HepG2 (cell line): Measurements from ENCODE around the gene SPACDR. TPM values are rescaled to one million over a fixed set of nuclear protein-coding genes. Genes with fewer than 3 reads are reported as not detected.

Experiments used
- AGO2 ChIP-seq: fragments of 200-400 bp; formaldehyde crosslinking; optimal IDR thresholded peaks from 2 replicates; pipeline ENCODE3; 2017; ENCODE audit warnings: mild to moderate bottlenecking, low read depth, low read length, moderate library complexity
- ATF7-NPFF ChIP-seq: sonication (generic); formaldehyde crosslinking; IDR thresholded peaks from 2 replicates; pipeline ENCODE4 v1.8.1; 2023; ENCODE audit warnings: mild to moderate bottlenecking, low read depth, missing genetic modification reagents, moderate library complexity
- FOSL2 ChIP-seq: sonication (generic); formaldehyde crosslinking; IDR thresholded peaks from 2 replicates; pipeline ENCODE4 v1.4.0; 2020; ENCODE audit warnings: missing genetic modification reagents
- GLI4 ChIP-seq: sonication (generic); formaldehyde crosslinking; IDR thresholded peaks from 2 replicates; pipeline ENCODE4 v1.5.1; 2020; ENCODE audit warnings: missing genetic modification reagents, mild to moderate bottlenecking, moderate library complexity, borderline replicate concordance
- HIVEP1 ChIP-seq: sonication (generic); formaldehyde crosslinking; IDR thresholded peaks from 2 replicates; pipeline ENCODE4 v1.4.0; 2020; ENCODE audit warnings: mild to moderate bottlenecking, missing genetic modification reagents
- JUND ChIP-seq: sonication (generic); formaldehyde crosslinking; IDR thresholded peaks from 2 replicates; pipeline ENCODE4 v1.8.0; 2022; ENCODE audit warnings: mild to moderate bottlenecking, missing genetic modification reagents
- MEIS1 ChIP-seq: sonication (generic); formaldehyde crosslinking; IDR thresholded peaks from 2 replicates; pipeline ENCODE4 v1.9.0; 2021; ENCODE audit warnings: mild to moderate bottlenecking, missing genetic modification reagents, moderate library complexity, borderline replicate concordance
- NBN ChIP-seq: fragments of 450-650 bp; conservative IDR thresholded peaks from 2 replicates; pipeline ENCODE4 v1.6.1; 2017
- PHF8 ChIP-seq: sonication (generic); formaldehyde crosslinking; IDR thresholded peaks from 2 replicates; pipeline ENCODE4 v1.5.0; 2020; ENCODE audit warnings: missing genetic modification reagents
- POLR2AphosphoS5 ChIP-seq: IDR thresholded peaks from 2 replicates; pipeline ENCODE4 v1.6.1; 2012; ENCODE audit warnings: low read depth, low read length
- SIN3A ChIP-seq: IDR thresholded peaks from 2 replicates; pipeline ENCODE4 v1.6.1; 2011; ENCODE audit warnings: low read depth, mild to moderate bottlenecking, control low read depth, low read length, borderline replicate concordance
- SNAI1 ChIP-seq: sonication (generic); formaldehyde crosslinking; IDR thresholded peaks from 2 replicates; pipeline ENCODE4 v1.5.0; 2020; ENCODE audit warnings: mild to moderate bottlenecking, missing genetic modification reagents, borderline replicate concordance
- TCF7L2 ChIP-seq: IDR thresholded peaks from 2 replicates; pipeline ENCODE4 v1.6.1; 2011; ENCODE audit warnings: mild to moderate bottlenecking, low read depth, low read length, moderate library complexity
- TSC22D2 ChIP-seq: sonication (generic); formaldehyde crosslinking; IDR thresholded peaks from 2 replicates; pipeline ENCODE4 v1.5.1; 2020; ENCODE audit warnings: missing genetic modification reagents, mild to moderate bottlenecking, borderline replicate concordance
- XBP1 ChIP-seq: sonication (generic); formaldehyde crosslinking; IDR thresholded peaks from 2 replicates; pipeline ENCODE4 v1.5.0; 2020; ENCODE audit warnings: missing genetic modification reagents
- ZC3H4 ChIP-seq: sonication (generic); formaldehyde crosslinking; IDR thresholded peaks from 2 replicates; pipeline ENCODE4 v1.4.0; 2020; ENCODE audit warnings: missing genetic modification reagents, borderline replicate concordance
- ZFP36L1 ChIP-seq: sonication (generic); formaldehyde crosslinking; IDR thresholded peaks from 2 replicates; pipeline ENCODE4 v1.8.0; 2022; ENCODE audit warnings: mild to moderate bottlenecking, missing genetic modification reagents, moderate library complexity
- ZMAT3 ChIP-seq: sonication (generic); formaldehyde crosslinking; conservative IDR thresholded peaks from 2 replicates; pipeline ENCODE4 v1.7.0; 2021; ENCODE audit warnings: missing genetic modification reagents
- ZMYM4 ChIP-seq: sonication (generic); formaldehyde crosslinking; IDR thresholded peaks from 2 replicates; pipeline ENCODE4 v1.8.1; 2023; ENCODE audit warnings: mild to moderate bottlenecking, missing genetic modification reagents
- ZNF160 ChIP-seq: sonication (generic); formaldehyde crosslinking; IDR thresholded peaks from 2 replicates; pipeline ENCODE4 v1.8.0; 2022; ENCODE audit warnings: mild to moderate bottlenecking, inconsistent platforms, missing genetic modification reagents
- ZNF256 ChIP-seq: sonication (generic); formaldehyde crosslinking; conservative IDR thresholded peaks from 2 replicates; pipeline ENCODE4 v1.4.0; 2020; ENCODE audit warnings: missing genetic modification reagents
- ZNF431 ChIP-seq: sonication (generic); formaldehyde crosslinking; IDR thresholded peaks from 2 replicates; pipeline ENCODE4 v1.9.0; 2022; ENCODE audit warnings: missing genetic modification reagents, low read depth, mild to moderate bottlenecking, borderline replicate concordance
- ZNF790 ChIP-seq: sonication (generic); formaldehyde crosslinking; IDR thresholded peaks from 2 replicates; pipeline ENCODE4 v1.8.0; 2022; ENCODE audit warnings: missing genetic modification reagents, mild to moderate bottlenecking, borderline replicate concordance
- polyA plus RNA-seq, 8 experiments: library from polyadenylated mRNA; depleted of rRNA in 3 of 8; stranded (reverse) in 7 of 8; unstranded in 1 of 8; fragments of >200 nt; fragmentation: Illumina TruSeq in 4 of 8; extraction: Trizol in 4 of 8; gene quantifications; 2 replicates each; pipeline versions ENCODE4 v1.2.1 to v1.2.3, GENCODE V29; 2011 to 2016; ENCODE audit warnings: low read depth in 4 of 8, missing spikeins in 1 of 8, mixed read lengths in 1 of 8; ENCODE audit not compliant: insufficient read depth in 1 of 8
- total RNA-seq, 5 experiments: library from RNA; depleted of rRNA; stranded (reverse); fragments of >200 nt; fragmentation: Illumina TruSeq; extraction: Trizol; gene quantifications; 2 replicates each; pipeline ENCODE4 v1.2.3, GENCODE V29; 2016; ENCODE audit warnings: low read depth in 1 of 5
- TF ChIP-seq, protein P1 (sequence below): sonication (generic); formaldehyde crosslinking; conservative IDR thresholded peaks from 2 replicates; pipeline ENCODE4 v1.8.0; 2022; ENCODE audit warnings: mild to moderate bottlenecking, moderate library complexity, missing genetic modification reagents
- TF ChIP-seq, protein P2 (sequence below): sonication (generic); formaldehyde crosslinking; IDR thresholded peaks from 2 replicates; pipeline ENCODE4 v1.4.0; 2020; ENCODE audit warnings: missing genetic modification reagents, borderline replicate concordance
- TF ChIP-seq, protein P3 (sequence below): sonication (generic); formaldehyde crosslinking; IDR thresholded peaks from 2 replicates; pipeline ENCODE4 v1.8.0; 2022; ENCODE audit warnings: missing genetic modification reagents, mild to moderate bottlenecking, borderline replicate concordance

SPACDR gene
- total and polyA plus RNA-seq, 2 of the 13 experiments (the other 11 are each of a cell fraction or from before 2014, with no cell fraction given) = 0.41 TPM; not detected in 1

DNA sequence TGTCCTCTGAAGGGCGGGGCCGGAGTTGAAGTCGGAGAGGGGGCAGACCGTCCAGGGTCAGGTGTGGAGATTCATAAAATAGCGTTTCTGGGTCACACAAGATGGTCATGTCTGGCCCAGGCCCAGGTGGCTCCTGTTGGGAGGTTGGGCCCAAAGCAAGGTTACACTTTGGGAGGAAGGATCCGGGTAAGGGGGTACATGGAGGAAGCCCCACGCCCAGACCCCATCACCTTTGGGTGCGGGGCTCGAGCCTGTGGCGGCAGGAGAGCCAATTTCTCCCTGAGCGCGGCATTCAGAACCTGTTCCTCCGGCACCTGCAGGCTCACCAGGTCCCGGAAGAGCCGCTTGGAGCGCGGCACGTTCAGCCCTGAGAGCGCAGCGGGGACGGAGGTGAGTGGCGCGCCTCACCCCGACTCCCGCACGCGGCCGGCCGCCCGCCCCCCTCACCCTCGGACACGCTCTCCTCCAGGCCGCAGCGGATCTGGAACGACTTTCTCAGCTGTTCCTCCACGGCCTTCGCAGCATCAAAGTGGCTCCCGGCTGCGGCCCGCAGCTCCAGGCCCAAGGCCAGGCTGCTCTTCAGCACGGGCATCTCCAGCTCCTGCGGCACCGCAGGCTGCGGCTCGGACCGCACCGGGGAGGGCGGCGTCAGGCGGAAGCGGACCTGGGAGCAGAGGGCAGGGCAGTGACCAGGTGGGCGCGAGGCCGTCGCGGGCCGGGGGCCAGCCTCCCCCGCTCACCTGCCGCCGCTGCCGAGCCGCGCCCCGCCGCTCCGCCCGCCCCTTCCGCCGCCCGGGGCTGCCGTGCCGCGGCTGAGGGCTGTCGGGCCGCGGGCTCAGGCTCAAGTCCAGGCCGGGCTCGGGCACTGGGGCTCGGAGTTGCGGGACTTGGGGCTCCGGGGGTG is 28.4 kb downstream of the SPACDR start (continued):
- TF ChIP-seq AGO2 (peak; percentile 99), ZNF160 (CRISPR knock-in tag) (peak; percentile 68), GLI4 (0 out of 2 replicates have a peak, but pooled peaks have one; percentile 23), ZFP36L1 (CRISPR knock-in tag) (no peak), POLR2AphosphoS5 (no peak), ATF7-NPFF (CRISPR knock-in tag) (0 out of 2 replicates have a peak, but pooled peaks have one; percentile 4), JUND (peak; percentile 37; the same call in 1 of the 2 replicates), ZNF431 (CRISPR knock-in tag) (no peak), MEIS1 (CRISPR knock-in tag) (0 out of 2 replicates have a peak, but pooled peaks have one; percentile 26), HIVEP1 (CRISPR knock-in tag) (no peak; the same call in 1 of the 2 replicates), TCF7L2 (no peak), XBP1 (CRISPR knock-in tag) (no peak), ZNF790 (CRISPR knock-in tag) (no peak), TSC22D2 (peak; percentile 17; the same call in 1 of the 2 replicates), NBN (no peak), SNAI1 (CRISPR knock-in tag) (no peak), ZNF256 (CRISPR knock-in tag) (0 out of 2 replicates have a peak, but pooled peaks have one; percentile 14), ZMAT3 (CRISPR knock-in tag) (peak; percentile 80; the same call in 1 of the 2 replicates), FOSL2 (CRISPR knock-in tag) (peak; percentile 48; the same call in 1 of the 2 replicates), ZMYM4 (CRISPR knock-in tag) (no peak), ZC3H4 (peak; percentile 31; the same call in 1 of the 2 replicates), SIN3A (no peak), PHF8 (CRISPR knock-in tag) (peak; percentile 76; the same call in 1 of the 2 replicates)
- TF ChIP-seq, protein P1, sequence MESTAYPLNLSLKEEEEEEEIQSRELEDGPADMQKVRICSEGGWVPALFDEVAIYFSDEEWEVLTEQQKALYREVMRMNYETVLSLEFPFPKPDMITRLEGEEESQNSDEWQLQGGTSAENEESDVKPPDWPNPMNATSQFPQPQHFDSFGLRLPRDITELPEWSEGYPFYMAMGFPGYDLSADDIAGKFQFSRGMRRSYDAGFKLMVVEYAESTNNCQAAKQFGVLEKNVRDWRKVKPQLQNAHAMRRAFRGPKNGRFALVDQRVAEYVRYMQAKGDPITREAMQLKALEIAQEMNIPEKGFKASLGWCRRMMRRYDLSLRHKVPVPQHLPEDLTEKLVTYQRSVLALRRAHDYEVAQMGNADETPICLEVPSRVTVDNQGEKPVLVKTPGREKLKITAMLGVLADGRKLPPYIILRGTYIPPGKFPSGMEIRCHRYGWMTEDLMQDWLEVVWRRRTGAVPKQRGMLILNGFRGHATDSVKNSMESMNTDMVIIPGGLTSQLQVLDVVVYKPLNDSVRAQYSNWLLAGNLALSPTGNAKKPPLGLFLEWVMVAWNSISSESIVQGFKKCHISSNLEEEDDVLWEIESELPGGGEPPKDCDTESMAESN (CRISPR knock-in tag) = peak; percentile 65
- TF ChIP-seq, protein P2, sequence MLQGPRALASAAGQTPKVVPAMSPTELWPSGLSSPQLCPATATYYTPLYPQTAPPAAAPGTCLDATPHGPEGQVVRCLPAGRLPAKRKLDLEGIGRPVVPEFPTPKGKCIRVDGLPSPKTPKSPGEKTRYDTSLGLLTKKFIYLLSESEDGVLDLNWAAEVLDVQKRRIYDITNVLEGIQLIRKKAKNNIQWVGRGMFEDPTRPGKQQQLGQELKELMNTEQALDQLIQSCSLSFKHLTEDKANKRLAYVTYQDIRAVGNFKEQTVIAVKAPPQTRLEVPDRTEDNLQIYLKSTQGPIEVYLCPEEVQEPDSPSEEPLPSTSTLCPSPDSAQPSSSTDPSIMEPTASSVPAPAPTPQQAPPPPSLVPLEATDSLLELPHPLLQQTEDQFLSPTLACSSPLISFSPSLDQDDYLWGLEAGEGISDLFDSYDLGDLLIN (CRISPR knock-in tag) = peak; percentile 61; the same call in 1 of the 2 replicates
- TF ChIP-seq, protein P3, sequence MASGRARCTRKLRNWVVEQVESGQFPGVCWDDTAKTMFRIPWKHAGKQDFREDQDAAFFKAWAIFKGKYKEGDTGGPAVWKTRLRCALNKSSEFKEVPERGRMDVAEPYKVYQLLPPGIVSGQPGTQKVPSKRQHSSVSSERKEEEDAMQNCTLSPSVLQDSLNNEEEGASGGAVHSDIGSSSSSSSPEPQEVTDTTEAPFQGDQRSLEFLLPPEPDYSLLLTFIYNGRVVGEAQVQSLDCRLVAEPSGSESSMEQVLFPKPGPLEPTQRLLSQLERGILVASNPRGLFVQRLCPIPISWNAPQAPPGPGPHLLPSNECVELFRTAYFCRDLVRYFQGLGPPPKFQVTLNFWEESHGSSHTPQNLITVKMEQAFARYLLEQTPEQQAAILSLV (CRISPR knock-in tag) = peak; percentile 61
